ENCODE data around the gene OCA2.

OCA2 gene

GRCh38 chr15:28112101-28112760 is 13.1 kb upstream of the OCA2 start:
- no peak for TF ChIP-seq CTCF (conservative IDR thresholded peaks at IDR 0.05)
- no peak overlapping the region for H3K27ac ChIP-seq

- no peak overlapping the region for H3K27ac ChIP-seq
- TF ChIP-seq CTCF (conservative IDR thresholded peaks at IDR 0.05): no peak
These were observed 12.4 kb upstream of the OCA2 start for GRCh38 chr15:28111543-28111942.

- H3K27ac ChIP-seq: no peak overlapping the region
- no peak for TF ChIP-seq CTCF (conservative IDR thresholded peaks at IDR 0.05)
These were observed 11.4 kb upstream of the OCA2 start for GRCh38 chr15:28110481-28110881.

GRCh38 chr15:28109626-28110455 is 10.7 kb upstream of the OCA2 start:
- no peak for TF ChIP-seq CTCF (conservative IDR thresholded peaks at IDR 0.05)
- no peak overlapping the region for H3K27ac ChIP-seq

- H3K27ac ChIP-seq: no peak overlapping the region
- TF ChIP-seq CTCF (conservative IDR thresholded peaks at IDR 0.05): no peak
These were observed 8.8 kb upstream of the OCA2 start for GRCh38 chr15:28107904-28108275.

GRCh38 chr15:28107111-28107903 is 8.2 kb upstream of the OCA2 start:
- no peak overlapping the region; the same call in 1 of the 2 replicates for H3K27ac ChIP-seq

More at GRCh38 chr15:28107111-28107903, 8.2 kb upstream of the OCA2 start:
- TF ChIP-seq CTCF (conservative IDR thresholded peaks at IDR 0.05): no peak

Data from VCaP (cell line).